BLaER1 treated with 17β-estradiol and CSF1 and Interleukin-3, amounts not matched to agents 10 nM and 100 nM (cell line): ENCODE data around the gene HEPHL1.

Source experiments
- H3K27ac ChIP-seq, 11 experiments: shearing (Covaris generic); formaldehyde crosslinking; 2 replicates each; pipeline ENCODE4 v1.8.1; 2022
- H3K27me3 ChIP-seq, 11 experiments: shearing (Covaris generic); formaldehyde crosslinking; 2 replicates each; pipeline ENCODE4 v1.8.1; 2022
- H3K36me3 ChIP-seq, 11 experiments: shearing (Covaris generic); formaldehyde crosslinking; 2 replicates each; pipeline ENCODE4 v1.8.1; 2022
- H3K4me1 ChIP-seq, 10 experiments: shearing (Covaris generic); formaldehyde crosslinking; 2 replicates each; pipeline ENCODE4 v1.8.1; 2022
- H3K4me2 ChIP-seq, 11 experiments: shearing (Covaris generic); formaldehyde crosslinking; 2 replicates each; pipeline ENCODE4 v1.8.1; 2022
- H3K4me3 ChIP-seq, 10 experiments: shearing (Covaris generic); formaldehyde crosslinking; 2 replicates each; pipeline ENCODE4 v1.8.1; 2022
- H3K9ac ChIP-seq, 11 experiments: shearing (Covaris generic); formaldehyde crosslinking; 2 replicates each; pipeline ENCODE4 v1.8.1; 2022
- H3K9me3 ChIP-seq, 11 experiments: shearing (Covaris generic); formaldehyde crosslinking; replicated peaks in 1 of 11; 2 replicates each; pipeline ENCODE4 v1.8.1; 2022
- H4K20me1 ChIP-seq, 11 experiments: shearing (Covaris generic); formaldehyde crosslinking; 2 replicates each; pipeline ENCODE4 v1.8.1; 2022
- Cebpa-rat ChIP-seq, 11 experiments: shearing (Covaris generic); IDR thresholded peaks; 2 replicates each; pipeline ENCODE4 v1.8.1; 2022

Gene HEPHL1

DNA sequence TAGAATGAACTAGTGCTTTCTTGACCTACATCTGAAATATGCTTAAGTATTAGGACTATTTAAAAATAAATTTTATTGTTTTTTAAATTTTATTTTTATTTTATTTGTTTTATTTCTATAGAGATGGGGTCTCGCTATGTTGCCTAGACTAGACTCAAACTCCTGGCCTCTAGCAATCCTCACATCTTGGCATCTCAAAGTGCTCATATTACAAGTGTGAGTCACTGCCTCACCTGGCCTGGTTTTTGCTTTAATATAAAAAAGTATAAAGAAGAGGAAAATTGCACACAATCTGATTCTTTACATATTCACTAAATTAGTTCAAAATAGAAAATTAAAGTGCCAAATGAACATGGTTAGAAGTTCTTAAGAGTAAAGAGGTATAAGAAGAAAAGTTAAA lies 37.5 kb downstream of the HEPHL1 start:
- Histone ChIP-seq H3K27ac (no peak overlapping the region), H4K20me1 (no peaks in the 10 kb centered on the region), H3K36me3 (no peaks in the 10 kb centered on the region), H3K9me3 (no peaks in the 10 kb centered on the region), H3K9ac (no peak overlapping the region), H3K4me1 (peaks cover 0 to 20% (median 9%) of the 10 kb centered on the region in 10 experiments; a peak in 14 of 20 replicates), H3K4me2 (no peak overlapping the region), H3K27me3 (no peaks in the 10 kb centered on the region), H3K4me3 (no peak overlapping the region)
- no peak for TF ChIP-seq Cebpa-rat (IDR thresholded peaks at IDR 0.05)

DNA sequence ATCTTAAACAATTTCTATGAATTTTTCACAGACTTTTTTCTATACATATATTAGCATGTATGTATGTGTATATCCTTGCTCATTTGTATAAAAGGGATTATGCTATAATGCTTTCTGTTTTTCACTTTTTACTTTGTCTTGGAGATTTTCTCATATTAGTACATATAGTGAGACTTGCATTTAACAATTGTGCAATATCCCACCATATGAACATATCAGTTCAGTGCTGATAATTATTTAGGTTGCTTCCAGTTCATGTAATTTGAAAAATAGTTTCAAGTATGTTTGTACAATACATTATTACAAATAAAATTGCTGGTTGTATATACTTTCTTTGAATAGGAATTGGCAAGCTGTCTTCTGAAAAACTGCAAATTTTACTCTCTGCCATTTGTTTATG lies 37.9 kb downstream of the HEPHL1 start:
- no peak overlapping the region for H3K4me2 ChIP-seq
- H4K20me1 ChIP-seq, result no peaks in the 10 kb centered on the region
- H3K27me3 ChIP-seq, result no peaks in the 10 kb centered on the region
- H3K9me3 ChIP-seq, result no peaks in the 10 kb centered on the region
- peaks cover 0 to 20% (median 9%) of the 10 kb centered on the region in 10 experiments; a peak in 14 of 20 replicates for H3K4me1 ChIP-seq
- no peak for TF ChIP-seq Cebpa-rat (IDR thresholded peaks at IDR 0.05)
- no peak overlapping the region for H3K27ac ChIP-seq
- H3K9ac ChIP-seq, result no peak overlapping the region
- H3K4me3 ChIP-seq, result no peak overlapping the region
- H3K36me3 ChIP-seq, result no peaks in the 10 kb centered on the region

DNA sequence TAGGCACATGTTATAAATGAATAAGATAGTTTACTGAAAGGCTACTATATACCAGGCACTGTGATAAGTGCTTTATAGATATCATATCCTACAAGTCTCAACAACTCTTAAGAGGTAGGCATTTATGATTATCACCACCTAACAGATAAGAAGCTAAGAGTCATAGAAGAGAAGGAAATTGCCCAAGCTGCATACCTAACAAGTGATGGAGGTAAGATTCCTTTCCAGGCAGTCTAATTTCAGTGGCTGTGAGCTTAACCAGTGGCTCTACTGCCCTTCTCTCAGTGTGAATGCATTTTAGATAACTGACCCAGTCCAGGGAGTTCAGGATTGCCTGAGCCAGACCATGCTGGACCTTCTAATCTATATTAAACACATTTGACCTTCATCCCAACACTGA lies 39.2 kb downstream of the HEPHL1 start:
- H3K9ac ChIP-seq, result no peak overlapping the region
- H3K27ac ChIP-seq, result no peak overlapping the region
- H3K4me2 ChIP-seq, result no peak overlapping the region
- H3K4me1 ChIP-seq, result peaks cover 0 to 20% (median 9%) of the 10 kb centered on the region in 10 experiments; a peak in 14 of 20 replicates
- H4K20me1 ChIP-seq, result no peaks in the 10 kb centered on the region
- no peak for TF ChIP-seq Cebpa-rat (IDR thresholded peaks at IDR 0.05)
- no peaks in the 10 kb centered on the region for H3K27me3 ChIP-seq
- H3K4me3 ChIP-seq, result no peak overlapping the region
- no peaks in the 10 kb centered on the region for H3K9me3 ChIP-seq
- H3K36me3 ChIP-seq, result no peaks in the 10 kb centered on the region

DNA sequence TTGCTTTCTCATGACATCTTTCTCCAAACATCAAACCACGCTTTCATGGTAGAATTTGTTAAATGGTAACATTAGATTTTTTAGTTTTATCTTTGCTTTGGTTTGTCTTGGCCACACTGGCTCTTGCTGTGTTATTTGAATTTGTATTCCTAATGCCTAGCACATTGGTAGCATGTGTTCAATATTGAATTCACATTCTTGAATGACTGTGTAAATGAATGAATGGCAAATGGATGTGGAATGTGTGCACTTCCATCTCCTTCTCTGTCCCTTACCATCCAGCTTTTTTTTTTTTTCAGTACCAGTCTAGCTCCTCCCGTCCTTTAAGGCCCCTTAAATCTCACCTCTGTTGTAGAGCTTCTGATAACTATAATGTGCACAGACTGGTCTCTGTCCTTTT lies 41.2 kb downstream of the HEPHL1 start:
- Histone ChIP-seq H3K4me1 (peaks cover 0 to 20% (median 9%) of the 10 kb centered on the region in 10 experiments; a peak in 14 of 20 replicates), H4K20me1 (no peaks in the 10 kb centered on the region), H3K36me3 (no peaks in the 10 kb centered on the region), H3K9ac (no peak overlapping the region), H3K4me3 (no peak overlapping the region), H3K9me3 (no peaks in the 10 kb centered on the region), H3K4me2 (peak overlapping the region in 9 of 11 experiments; percentile 7 to 81 (median 58); a peak in 16 of 22 replicates), H3K27me3 (no peaks in the 10 kb centered on the region), H3K27ac (no peak overlapping the region)
- no peak for TF ChIP-seq Cebpa-rat (IDR thresholded peaks at IDR 0.05)

DNA sequence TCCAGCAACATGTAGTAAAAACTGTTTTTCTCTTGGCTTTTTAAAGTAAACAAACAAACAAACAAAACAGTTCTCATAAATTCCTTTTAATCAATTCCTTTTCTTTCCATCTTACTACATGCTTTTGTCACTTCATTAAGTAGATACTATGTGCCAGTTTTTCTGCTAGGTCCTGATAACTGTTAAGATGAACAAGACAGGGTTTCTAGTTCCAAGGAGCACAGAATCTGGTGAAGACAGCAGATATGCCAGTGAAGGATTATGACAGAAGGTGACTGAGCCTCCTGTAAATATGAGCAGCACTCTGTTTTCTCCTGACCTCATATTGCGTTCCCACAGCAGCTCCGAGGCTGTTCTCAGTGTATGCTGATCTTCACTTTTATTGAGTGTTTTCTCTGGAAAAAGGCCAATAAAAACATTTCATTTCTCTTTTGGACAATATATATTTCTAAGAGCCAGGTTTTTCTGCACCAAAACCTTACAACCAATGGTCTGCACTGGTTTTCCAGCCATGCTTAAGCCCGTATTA lies 45.8 kb downstream of the HEPHL1 start:
- Histone ChIP-seq H3K36me3 (no peaks in the 10 kb centered on the region), H3K4me3 (no peak overlapping the region), H4K20me1 (no peaks in the 10 kb centered on the region), H3K4me1 (peaks cover 0 to 14% (median 9%) of the 10 kb centered on the region in 10 experiments; a peak in 14 of 20 replicates), H3K27ac (no peak overlapping the region), H3K9ac (no peak overlapping the region), H3K27me3 (no peaks in the 10 kb centered on the region), H3K4me2 (no peak overlapping the region), H3K9me3 (no peaks in the 10 kb centered on the region)
- no peak for TF ChIP-seq Cebpa-rat (IDR thresholded peaks at IDR 0.05)

DNA sequence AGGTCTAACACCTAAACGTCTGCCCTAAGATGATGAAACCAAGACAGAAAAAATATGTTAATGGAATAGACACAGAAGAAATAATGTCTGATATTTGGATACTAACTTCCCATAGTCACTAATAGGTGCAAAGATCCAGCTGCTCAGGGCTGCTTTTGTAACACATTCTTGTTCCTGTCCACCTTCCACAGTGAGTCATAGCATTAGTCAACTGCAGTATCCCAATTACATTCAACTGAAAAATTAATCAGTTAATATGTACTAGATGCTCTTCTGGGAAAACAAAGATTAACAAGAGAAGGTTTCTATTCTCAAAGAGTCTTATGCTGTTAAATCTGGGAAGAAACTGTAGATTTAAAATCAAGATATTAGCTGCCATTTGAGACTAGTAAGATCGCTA lies 47.6 kb downstream of the HEPHL1 start:
- Histone ChIP-seq H3K27me3 (no peaks in the 10 kb centered on the region), H3K9ac (no peak overlapping the region), H3K4me1 (no peaks in the 10 kb centered on the region), H3K9me3 (no peaks in the 10 kb centered on the region), H3K4me2 (no peak overlapping the region), H4K20me1 (no peaks in the 10 kb centered on the region), H3K36me3 (no peaks in the 10 kb centered on the region), H3K4me3 (no peak overlapping the region), H3K27ac (no peak overlapping the region)
- TF ChIP-seq Cebpa-rat (IDR thresholded peaks at IDR 0.05), result no peak

DNA sequence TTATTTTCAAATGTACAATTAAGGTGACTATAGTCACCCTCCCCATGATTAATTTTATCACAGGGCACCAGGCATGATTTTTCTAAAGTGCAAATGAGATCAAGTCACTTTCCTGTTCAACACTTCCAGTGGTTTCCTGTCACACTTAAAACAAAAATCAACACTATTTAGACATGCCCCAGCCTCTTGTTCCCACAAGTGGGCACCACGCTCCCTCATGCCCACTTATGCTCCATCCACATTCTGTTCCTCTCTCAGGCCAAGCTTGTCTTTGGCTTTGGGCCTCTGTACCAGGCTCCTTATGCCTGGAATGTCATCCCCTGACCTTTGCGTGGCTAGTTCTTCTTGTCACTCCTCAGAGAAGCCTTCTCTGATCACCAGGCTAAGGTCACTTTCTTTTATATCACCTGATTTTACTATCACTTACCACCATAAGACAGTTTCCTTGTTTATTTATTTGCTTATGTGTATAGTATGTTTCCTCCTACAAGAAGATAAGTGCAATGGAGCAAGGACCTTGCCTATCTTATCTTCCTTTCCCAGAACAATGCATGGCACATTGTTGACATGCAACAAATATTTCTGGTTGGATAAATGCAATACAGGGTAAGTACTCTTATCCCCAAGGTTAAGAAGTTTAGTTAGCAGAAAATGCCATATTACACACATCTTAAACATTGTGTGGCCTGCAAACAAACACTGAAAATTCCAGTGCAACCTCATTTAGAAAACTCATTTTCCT lies 56.6 kb downstream of the HEPHL1 start:
- Histone ChIP-seq H4K20me1 (no peaks in the 10 kb centered on the region), H3K9me3 (peaks cover 0 to 4% (median 0%) of the 10 kb centered on the region in 11 experiments; a peak in 1 of 22 replicates), H3K4me3 (no peak overlapping the region), H3K27me3 (no peaks in the 10 kb centered on the region), H3K9ac (no peak overlapping the region), H3K4me1 (peaks cover 0 to 7% (median 2%) of the 10 kb centered on the region in 10 experiments; a peak in 6 of 20 replicates), H3K4me2 (peak overlapping the region in 3 of 11 experiments; percentile 10 to 42 (median 29); a peak in 6 of 22 replicates), H3K36me3 (no peaks in the 10 kb centered on the region), H3K27ac (no peak overlapping the region)
- TF ChIP-seq Cebpa-rat (IDR thresholded peaks at IDR 0.05), result no peak

DNA sequence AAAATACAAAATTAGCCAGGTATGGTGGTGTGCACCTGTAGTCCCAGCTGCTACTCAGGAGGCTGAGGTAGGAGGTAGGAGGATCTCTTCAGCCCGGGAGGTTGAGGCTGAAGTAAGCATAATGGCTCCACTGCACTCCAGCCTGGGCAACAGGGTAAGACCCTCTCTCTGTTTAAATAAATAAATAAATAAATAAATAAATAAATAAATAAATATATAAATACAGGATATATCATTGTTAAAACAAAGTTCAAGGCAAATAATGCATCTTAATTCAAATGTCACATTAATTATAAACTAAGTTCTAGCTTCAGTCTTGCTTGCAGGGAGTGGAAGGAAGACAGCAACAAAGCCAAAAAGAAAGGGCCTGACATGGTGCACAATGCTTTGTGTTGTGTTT lies 63.0 kb downstream of the HEPHL1 start:
- H4K20me1 ChIP-seq, result no peaks in the 10 kb centered on the region
- H3K4me3 ChIP-seq, result no peak overlapping the region
- H3K27ac ChIP-seq, result no peak overlapping the region
- H3K9ac ChIP-seq, result no peak overlapping the region
- H3K27me3 ChIP-seq, result no peaks in the 10 kb centered on the region
- no peak overlapping the region for H3K4me2 ChIP-seq
- H3K36me3 ChIP-seq, result no peaks in the 10 kb centered on the region
- H3K9me3 ChIP-seq, result peaks cover 0 to 4% (median 0%) of the 10 kb centered on the region in 11 experiments; a peak in 1 of 22 replicates
- TF ChIP-seq Cebpa-rat (IDR thresholded peaks at IDR 0.05), result no peak
- no peaks in the 10 kb centered on the region for H3K4me1 ChIP-seq

DNA sequence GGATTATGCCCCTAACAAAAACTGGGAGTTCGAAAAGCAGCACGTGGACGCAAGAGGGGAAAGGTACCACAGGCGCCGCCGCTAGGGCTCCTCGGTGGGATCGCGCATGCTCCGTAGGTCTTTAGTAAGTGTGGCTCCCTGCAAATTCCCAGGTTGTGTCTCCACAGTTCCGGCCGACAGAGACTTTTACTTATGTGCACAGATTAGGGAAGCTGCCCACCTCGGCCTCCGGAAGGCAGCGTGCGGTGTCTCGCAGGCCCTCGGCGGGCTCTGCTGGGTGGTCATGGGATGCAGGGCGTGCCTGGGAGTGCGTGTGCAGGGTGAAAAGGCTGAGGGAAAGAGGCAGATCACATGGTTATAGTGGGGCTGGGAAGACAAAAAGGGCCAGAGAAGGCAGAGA lies 67.8 kb downstream of the HEPHL1 start:
- Histone ChIP-seq H3K36me3 (no peaks in the 10 kb centered on the region), H3K27ac (no peak overlapping the region), H3K4me2 (no peak overlapping the region), H3K4me1 (no peaks in the 10 kb centered on the region), H3K9ac (no peak overlapping the region), H3K27me3 (no peaks in the 10 kb centered on the region), H3K4me3 (no peak overlapping the region), H4K20me1 (no peaks in the 10 kb centered on the region), H3K9me3 (no peaks in the 10 kb centered on the region; a peak in 1 of 22 replicates)
- TF ChIP-seq Cebpa-rat (IDR thresholded peaks at IDR 0.05), result no peak

DNA sequence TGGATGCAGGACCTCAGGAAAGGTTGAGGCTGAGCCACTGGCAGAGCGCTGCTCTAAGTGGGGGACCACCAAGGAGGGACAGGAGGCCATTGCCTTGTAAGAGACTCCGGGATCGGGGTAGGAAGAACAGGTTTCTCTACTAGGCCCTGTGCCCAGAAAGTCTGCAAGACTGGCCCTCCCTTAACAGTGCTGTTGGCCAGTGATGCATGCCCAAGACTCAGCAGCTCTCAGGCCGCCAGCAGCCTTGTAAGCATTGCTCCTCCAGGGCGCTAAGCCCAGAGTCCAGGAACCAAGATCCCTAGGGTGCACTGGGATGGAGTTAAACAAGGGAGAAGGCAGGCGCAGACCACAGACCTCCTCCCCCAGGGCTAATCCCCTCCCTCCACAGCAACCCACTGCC lies 68.2 kb downstream of the HEPHL1 start:
- H4K20me1 ChIP-seq, result no peaks in the 10 kb centered on the region
- H3K4me2 ChIP-seq, result no peak overlapping the region
- no peaks in the 10 kb centered on the region; a peak in 1 of 22 replicates for H3K9me3 ChIP-seq
- H3K27me3 ChIP-seq, result no peaks in the 10 kb centered on the region
- no peak overlapping the region for H3K27ac ChIP-seq
- no peaks in the 10 kb centered on the region for H3K36me3 ChIP-seq
- H3K4me3 ChIP-seq, result no peak overlapping the region
- no peak overlapping the region for H3K9ac ChIP-seq
- H3K4me1 ChIP-seq, result no peaks in the 10 kb centered on the region
- TF ChIP-seq Cebpa-rat (IDR thresholded peaks at IDR 0.05), result no peak
